ENCODE measurements around the gene ACOT9.

ACOT9 gene

DNA sequence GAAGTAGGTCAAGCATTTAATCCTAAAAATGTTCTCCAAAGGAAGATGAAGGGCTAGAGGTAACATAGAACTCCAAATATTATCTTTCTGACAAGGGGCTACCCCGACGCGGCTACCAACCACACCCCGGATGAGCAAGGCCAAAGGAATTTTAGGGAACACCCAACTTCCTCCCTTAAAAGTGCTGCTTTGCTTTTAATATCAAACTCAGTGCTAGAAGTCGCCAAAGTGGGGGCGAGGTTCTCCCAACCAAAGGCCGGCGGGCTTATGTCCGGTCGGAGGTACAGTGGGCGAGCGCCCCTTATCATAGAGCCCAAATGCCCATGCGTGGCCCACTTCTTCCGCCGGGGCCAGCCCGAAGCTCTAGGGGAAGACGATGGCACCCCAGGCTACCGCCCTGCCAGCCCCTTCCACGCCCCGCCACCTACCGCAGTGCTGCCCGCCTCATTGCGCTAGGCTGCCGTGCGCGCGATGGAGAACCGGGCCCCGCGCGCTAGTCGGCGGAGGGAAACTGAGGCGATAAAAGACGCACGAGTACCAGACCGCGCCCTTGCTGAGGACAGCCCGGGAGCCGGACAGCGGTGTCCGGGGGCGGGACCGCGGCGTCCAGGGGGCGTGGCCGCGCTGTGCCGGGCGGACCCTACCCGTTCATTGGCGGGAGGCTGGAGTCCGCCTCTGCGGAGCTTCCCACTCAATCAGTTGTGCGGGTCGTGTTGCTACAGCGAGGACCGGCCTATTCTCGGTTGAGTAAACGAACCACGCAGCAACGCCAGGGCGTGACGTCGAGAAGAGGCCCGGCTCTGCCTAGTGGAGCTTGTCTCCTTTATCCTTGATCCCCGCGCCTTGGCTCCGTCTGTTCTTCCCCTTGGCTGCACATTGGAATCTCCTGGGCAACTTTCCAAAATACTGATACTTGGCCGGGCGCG lies at the start of gene ACOT9:
ACOT9 (minus strand) TSS at position 580 of the 926 bp plus-strand sequence; CDS start at position 448, 132 bp downstream.
- POLR2A ChIA-PET = interaction anchor here (0.6 to 2.9 kb wide), 9 partner anchors 10 to 311 kb away, joined by 3 to 20 read pairs (median 4); partner anchors contain the start of gene SAT1
- CTCF ChIA-PET = interaction anchor here (0.6 to 4.7 kb wide), 4 partner anchors 14 to 159 kb away, joined by 4 to 30 read pairs (median 5); partner anchors contain the start of gene SAT1
- peak within 1 kb of the TSS; percentile 76 for H3K4me3 ChIP-seq (ENCODE audit: low read depth, low read length)
- peak; percentile 75 for DNase-seq (ENCODE audit: low read depth, low spot score)
- no peak for TF ChIP-seq CTCF (IDR thresholded peaks at IDR 0.05; ENCODE audit: insufficient read depth, low read length, missing control alignments)

- DNase-seq (ENCODE audit: low read depth, low spot score) = no peak
- POLR2A ChIA-PET = no interaction called here
- CTCF ChIA-PET = interaction anchor here (1.2 kb wide), 1 partner anchor 111 kb away, joined by 3 read pairs; no protein-coding TSS in a partner anchor
- TF ChIP-seq CTCF (IDR thresholded peaks at IDR 0.05; ENCODE audit: insufficient read depth, low read length, missing control alignments) = no peak
- no peak overlapping the region for H3K4me3 ChIP-seq (ENCODE audit: low read depth, low read length)
Observed at GRCh38 chrX:23790155-23790497, 47.0 kb upstream of the ACOT9 start.

DNA sequence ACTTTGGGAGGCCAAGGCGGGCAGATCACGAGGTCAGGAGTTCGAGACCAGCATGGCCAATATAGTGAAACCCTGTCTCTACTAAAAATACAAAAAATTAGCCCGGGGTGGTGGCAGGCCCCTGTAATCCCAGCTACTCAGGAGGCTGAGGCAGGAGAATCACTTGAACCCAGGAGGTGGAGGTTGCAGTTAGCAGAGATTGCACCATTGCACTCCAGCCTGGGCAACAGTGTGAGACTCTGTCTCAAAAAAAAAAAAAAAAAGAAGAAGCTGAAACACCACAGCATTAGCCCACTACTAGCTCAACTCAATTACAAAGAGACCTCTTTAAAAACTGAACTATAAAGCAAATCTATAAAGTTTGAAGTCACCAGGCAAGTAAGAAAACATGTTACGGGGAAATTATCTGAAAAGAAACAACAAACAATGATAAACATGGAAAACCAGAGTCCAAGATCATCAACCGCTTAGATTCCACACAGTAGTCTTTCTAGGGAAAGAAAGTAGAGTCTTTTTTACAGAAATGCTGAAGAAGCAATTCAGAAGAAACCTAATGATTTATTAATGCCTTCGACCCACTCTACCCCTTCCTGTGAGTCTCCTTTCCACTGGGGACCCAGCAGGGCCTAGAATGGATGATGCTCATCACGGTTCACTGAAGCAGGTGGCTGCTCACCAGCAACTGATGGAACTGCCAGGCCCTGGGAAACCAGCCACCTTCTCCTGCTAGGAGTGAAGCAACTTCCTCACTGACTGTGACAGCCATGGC lies 46.5 kb upstream of the ACOT9 start:
- DNase-seq (ENCODE audit: low read depth, low spot score) = no peak
- ChIA-PET POLR2A (interaction anchor here (0.7 kb wide), 1 partner anchor 1858 kb away, joined by 3 read pairs; no protein-coding TSS in a partner anchor), CTCF (no interaction called here)
- no peak for TF ChIP-seq CTCF (IDR thresholded peaks at IDR 0.05; ENCODE audit: insufficient read depth, low read length, missing control alignments)
- H3K4me3 ChIP-seq (ENCODE audit: low read depth, low read length) = no peak overlapping the region

DNA sequence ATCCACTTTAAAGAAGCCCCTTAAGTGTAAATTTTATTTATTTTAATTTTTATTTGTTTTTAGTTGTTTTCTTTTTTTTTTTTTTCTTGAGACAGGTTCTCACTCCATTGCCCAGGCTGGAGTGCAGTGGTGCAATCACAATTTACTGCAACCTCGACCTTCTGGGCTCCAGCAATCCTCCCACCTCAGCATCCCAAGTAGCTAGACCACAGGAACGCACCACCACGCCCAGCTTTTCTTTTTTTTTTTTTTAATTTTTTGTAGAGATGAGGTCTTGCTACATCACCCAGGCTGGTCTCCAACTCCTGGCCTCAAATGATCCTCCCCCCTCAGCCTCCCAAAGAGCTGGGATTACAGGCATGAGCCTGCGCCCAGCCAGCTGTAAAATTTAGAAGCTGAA lies 45.9 kb upstream of the ACOT9 start:
- no peak for DNase-seq (ENCODE audit: low read depth, low spot score)
- POLR2A ChIA-PET = interaction anchor here (0.7 kb wide), 1 partner anchor 1857 kb away, joined by 3 read pairs; no protein-coding TSS in a partner anchor
- no peak for TF ChIP-seq CTCF (IDR thresholded peaks at IDR 0.05; ENCODE audit: insufficient read depth, low read length, missing control alignments)
- H3K4me3 ChIP-seq (ENCODE audit: low read depth, low read length) = no peak overlapping the region
- CTCF ChIA-PET = no interaction called here

- no peak overlapping the region for H3K4me3 ChIP-seq (ENCODE audit: low read depth, low read length)
- TF ChIP-seq CTCF (IDR thresholded peaks at IDR 0.05; ENCODE audit: insufficient read depth, low read length, missing control alignments) = no peak
- POLR2A ChIA-PET = no interaction called here
- CTCF ChIA-PET = no interaction called here
- no peak for DNase-seq (ENCODE audit: low read depth, low spot score)
Observed at GRCh38 chrX:23788521-23788920, 45.4 kb upstream of the ACOT9 start.

- ChIA-PET CTCF (interaction anchor here (1.1 kb wide), 1 partner anchor 20 kb away, joined by 4 read pairs; no protein-coding TSS in a partner anchor), POLR2A (no interaction called here)
- DNase-seq (ENCODE audit: low read depth, low spot score) = no peak
- no peak overlapping the region for H3K4me3 ChIP-seq (ENCODE audit: low read depth, low read length)
- no peak for TF ChIP-seq CTCF (IDR thresholded peaks at IDR 0.05; ENCODE audit: insufficient read depth, low read length, missing control alignments)
Observed at GRCh38 chrX:23787745-23788118, 44.7 kb upstream of the ACOT9 start.
